ENCODE results near the gene KRTAP16-1.
"Not testable (repeated sequence)": the region's sequence is repeated elsewhere in the genome, so short reads cannot be mapped to it uniquely, and the experiment has no call there.

KRTAP16-1 gene, protein sequence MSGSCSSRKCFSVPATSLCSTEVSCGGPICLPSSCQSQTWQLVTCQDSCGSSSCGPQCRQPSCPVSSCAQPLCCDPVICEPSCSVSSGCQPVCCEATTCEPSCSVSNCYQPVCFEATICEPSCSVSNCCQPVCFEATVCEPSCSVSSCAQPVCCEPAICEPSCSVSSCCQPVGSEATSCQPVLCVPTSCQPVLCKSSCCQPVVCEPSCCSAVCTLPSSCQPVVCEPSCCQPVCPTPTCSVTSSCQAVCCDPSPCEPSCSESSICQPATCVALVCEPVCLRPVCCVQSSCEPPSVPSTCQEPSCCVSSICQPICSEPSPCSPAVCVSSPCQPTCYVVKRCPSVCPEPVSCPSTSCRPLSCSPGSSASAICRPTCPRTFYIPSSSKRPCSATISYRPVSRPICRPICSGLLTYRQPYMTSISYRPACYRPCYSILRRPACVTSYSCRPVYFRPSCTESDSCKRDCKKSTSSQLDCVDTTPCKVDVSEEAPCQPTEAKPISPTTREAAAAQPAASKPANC

DNA sequence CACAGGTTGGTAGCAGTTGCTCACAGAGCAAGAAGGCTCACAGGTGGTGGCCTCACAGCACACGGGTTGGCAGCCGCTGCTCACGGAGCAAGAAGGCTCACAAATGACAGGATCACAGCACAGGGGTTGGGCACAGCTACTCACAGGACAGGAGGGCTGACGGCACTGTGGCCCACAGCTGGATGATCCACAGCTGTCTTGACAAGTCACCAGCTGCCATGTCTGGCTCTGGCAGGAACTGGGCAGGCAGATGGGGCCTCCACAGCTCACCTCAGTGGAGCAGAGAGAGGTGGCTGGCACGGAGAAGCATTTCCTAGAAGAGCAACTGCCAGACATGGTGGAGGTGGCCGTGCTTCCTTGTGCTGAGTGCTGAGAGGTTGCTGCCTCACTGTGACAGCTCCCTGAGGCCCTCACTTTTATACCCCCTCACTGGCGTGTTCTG, at the start of gene KRTAP16-1:
KRTAP16-1 (minus strand) TSS at position 392 of the 442 bp plus-strand sequence; CDS start at position 336, 56 bp downstream.
- peak in 1 of 2 donors; percentile 43 for DNase-seq

GRCh38 chr17:41354536-41354935, 45.4 kb upstream of the KRTAP16-1 start:
- no peak for DNase-seq

- DNase-seq: no peak
These were observed 43.7 kb upstream of the KRTAP16-1 start for GRCh38 chr17:41352597-41353366.

- no peak for DNase-seq
These were observed 42.1 kb upstream of the KRTAP16-1 start for GRCh38 chr17:41351177-41351576.

- DNase-seq: not testable (repeated sequence)
These were observed 41.3 kb upstream of the KRTAP16-1 start, which contains the start of gene KRT33A for GRCh38 chr17:41350381-41350878. KRT33A (minus strand) TSS chr17:41350828; CDS start chr17:41350767, 61 bp downstream.

DNA sequence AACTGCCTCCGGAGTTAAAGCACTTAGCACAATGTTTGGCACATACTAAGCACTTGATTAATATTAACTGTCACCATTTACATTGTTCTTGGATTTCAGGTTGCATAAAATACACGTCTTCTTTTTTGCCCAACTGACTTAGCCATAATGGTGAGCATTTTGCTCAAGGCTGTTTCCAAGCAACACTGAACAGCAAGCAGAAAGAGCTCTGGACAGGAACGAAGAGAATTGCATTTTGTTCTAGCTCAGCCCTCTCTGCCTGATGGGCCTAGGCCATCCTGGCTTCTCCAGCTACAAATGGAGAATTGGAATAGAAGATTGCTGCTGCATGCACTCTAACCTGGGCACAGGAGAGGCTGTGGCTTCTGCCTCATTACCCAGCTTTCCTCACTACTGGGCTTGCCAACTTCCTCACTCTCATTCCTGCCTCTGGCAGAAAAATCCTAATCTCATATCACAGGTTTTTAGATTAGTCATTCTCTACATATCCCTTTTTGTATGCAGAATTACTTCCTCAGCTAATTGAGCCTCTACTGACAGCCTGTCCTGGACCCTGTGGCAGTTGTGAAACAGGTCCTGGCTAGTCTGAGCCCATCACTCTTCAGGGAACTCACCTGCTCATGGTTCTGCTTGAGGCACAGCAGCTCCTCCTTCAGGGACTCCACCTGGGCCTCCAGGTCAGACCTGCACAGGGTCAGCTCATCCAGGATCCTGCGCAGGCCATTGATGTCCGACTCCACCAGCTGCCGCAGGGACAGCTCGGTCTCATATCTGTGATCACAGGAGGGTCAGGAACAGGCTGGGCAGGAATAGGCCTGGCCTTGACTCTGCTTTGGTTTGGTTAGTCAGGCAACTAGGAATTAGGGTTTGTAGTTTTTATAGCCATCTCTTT, 39.0 kb upstream of the KRTAP16-1 start:
- no peak for DNase-seq

GRCh38 chr17:41346421-41346820, 37.3 kb upstream of the KRTAP16-1 start:
- DNase-seq: not testable (repeated sequence)

DNA sequence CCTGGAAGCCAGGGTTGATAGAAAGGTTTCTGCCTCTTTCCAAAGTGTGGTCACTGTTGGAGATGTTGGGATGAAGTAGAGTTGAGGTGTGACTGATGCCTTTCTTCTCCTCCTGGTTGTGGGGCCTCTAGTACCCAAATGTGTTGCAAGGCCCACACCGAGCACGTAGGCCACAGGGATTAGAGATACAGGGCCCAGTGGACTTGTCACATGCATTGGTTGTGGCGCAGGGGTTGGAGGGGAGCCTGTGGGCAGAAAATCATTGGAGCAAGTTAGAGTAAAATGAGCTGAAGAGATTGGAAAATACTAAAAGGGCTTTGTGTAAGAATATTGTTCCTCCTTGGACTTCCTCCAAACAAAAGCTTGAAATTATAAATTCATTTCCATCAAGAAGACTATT, 36.9 kb upstream of the KRTAP16-1 start:
- no peak for DNase-seq

DNA sequence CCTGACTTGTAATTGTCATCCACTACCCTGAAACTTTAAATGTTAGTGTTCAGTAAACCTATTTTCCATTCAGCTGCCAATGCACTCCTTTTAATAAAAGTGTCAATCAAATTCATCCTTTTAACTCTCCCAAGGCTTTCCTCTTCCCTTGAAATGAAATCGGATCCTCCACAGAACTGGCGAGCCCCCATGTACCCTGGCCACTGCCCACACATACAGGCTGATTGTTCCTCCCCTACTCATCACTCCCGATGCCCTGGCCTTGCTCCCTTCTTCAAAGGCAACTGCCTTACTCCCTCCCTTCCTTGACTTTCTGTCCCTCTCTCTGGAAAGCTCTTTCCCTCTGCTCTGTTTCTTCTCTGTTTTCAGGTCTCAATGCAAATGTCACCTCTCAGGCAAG, 33.9 kb upstream of the KRTAP16-1 start:
- no peak for DNase-seq

GRCh38 chr17:41340934-41341861, 32.1 kb upstream of the KRTAP16-1 start:
- no peak for DNase-seq

GRCh38 chr17:41340494-41340893, 31.4 kb upstream of the KRTAP16-1 start:
- DNase-seq: no peak

GRCh38 chr17:41339571-41340172, 30.6 kb upstream of the KRTAP16-1 start:
- DNase-seq: no peak

- DNase-seq: no peak
These were observed 29.9 kb upstream of the KRTAP16-1 start for GRCh38 chr17:41338961-41339485.

GRCh38 chr17:41335747-41336146, 26.6 kb upstream of the KRTAP16-1 start:
- DNase-seq: no peak

DNA sequence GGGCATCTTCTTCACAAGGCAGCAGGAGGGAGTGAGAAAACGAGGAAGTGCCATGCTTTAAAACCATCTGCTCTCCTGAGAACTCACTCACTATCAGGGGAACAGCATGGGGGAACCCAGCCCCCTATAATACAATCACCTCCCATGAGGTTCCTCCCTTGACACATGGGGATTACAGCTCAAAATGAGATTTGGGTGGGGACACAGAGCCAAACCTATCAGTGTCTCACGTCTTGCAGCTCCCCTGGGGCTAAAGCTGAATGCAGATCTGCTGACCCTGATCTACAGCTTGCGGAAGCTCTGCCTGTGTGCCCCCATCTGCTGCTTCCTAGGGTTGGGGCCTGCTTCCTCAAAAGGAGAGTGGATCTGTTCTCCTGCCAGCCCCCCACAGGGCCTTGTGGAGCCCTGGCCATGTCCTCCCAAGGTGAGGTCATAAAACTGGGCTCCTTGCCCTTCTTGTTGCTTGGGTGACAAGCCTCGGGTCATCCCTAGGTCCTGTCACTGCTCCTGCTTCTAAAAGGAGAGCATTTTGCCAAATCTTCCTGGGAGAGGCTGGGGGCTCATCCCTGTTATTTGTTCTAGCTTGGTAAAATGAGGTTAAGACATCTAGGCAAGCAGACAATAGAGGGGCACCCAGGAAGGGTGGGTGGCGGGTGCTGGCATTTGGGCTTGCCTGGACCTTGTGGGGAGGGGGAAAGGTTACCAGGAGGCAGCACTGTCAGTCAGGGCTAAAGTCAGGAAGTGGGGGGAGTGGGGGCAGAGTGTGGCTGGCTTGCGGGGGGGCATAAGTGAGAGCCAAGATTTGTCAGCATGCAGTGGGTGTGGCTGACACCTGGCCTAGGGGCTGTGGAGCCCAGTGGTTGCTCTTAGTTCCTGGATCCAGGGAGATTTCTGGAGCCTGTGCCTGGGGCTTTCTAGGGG, 25.5 kb upstream of the KRTAP16-1 start:
- no peak for DNase-seq

- DNase-seq: no peak
These were observed 24.7 kb upstream of the KRTAP16-1 start for GRCh38 chr17:41333836-41334235.

- DNase-seq: no peak
These were observed 24.0 kb upstream of the KRTAP16-1 start for GRCh38 chr17:41333098-41333497.

GRCh38 chr17:41332239-41332638, 23.1 kb upstream of the KRTAP16-1 start:
- DNase-seq: no peak

GRCh38 chr17:41331606-41332005, 22.5 kb upstream of the KRTAP16-1 start:
- no peak for DNase-seq

Data from bone marrow (tissue), 2 donors.